Cardiac fibroblast (primary cell): ENCODE results near the gene H2BW2.
A peak's percentile ranks its signal among the peaks of the same experiment; 100 is the strongest.
"Not testable (repeated sequence)": the region's sequence is repeated elsewhere in the genome, so short reads cannot be mapped to it uniquely, and the experiment has no call there.

Experiments used
- DNase-seq, 2 donors: peaks; one replicate each; pipeline versions ENCODE4 v3.0.0 to v3.0.0-alpha.2; 2010; ENCODE audit warnings: low read depth in 2 of 2
- H3K4me3 ChIP-seq, 2 donors: replicated peaks in 1 of 2; 1 replicate in 1 of 2; 2 replicates in 1 of 2; pipeline ENCODE4 v1.5.1; 2011; ENCODE audit warnings: low read depth in 2 of 2, low read length in 2 of 2, mild to moderate bottlenecking in 2 of 2, moderate library complexity in 1 of 2
- TF ChIP-seq, protein P1 (sequence below): IDR thresholded peaks from one replicate; pipeline ENCODE4 v1.5.1; 2011; ENCODE audit warnings: low read depth, mild to moderate bottlenecking, low read length, inconsistent platforms

The H2BW2 gene

DNA sequence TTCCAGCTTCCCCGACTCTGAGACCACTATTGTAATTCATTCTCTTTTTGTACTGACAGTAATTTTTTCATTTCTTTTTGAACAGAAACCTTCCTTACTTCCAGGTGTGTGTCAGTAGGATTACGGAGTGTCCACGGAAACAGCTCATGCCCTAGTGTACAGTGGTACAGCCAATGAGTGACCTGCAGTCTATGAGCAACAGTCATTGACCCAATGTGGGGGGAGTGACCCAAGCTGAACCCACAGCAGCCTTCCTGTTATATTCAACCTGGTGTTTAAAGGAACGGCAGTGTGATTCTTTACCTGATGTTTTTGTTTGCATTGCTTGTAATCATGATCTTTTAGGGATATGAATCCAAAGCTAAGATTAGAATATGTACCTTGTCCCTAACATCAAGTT, 1.2 kb downstream of the H2BW2 start:
- H3K4me3 ChIP-seq, result no peak overlapping the region
- TF ChIP-seq, protein P1, sequence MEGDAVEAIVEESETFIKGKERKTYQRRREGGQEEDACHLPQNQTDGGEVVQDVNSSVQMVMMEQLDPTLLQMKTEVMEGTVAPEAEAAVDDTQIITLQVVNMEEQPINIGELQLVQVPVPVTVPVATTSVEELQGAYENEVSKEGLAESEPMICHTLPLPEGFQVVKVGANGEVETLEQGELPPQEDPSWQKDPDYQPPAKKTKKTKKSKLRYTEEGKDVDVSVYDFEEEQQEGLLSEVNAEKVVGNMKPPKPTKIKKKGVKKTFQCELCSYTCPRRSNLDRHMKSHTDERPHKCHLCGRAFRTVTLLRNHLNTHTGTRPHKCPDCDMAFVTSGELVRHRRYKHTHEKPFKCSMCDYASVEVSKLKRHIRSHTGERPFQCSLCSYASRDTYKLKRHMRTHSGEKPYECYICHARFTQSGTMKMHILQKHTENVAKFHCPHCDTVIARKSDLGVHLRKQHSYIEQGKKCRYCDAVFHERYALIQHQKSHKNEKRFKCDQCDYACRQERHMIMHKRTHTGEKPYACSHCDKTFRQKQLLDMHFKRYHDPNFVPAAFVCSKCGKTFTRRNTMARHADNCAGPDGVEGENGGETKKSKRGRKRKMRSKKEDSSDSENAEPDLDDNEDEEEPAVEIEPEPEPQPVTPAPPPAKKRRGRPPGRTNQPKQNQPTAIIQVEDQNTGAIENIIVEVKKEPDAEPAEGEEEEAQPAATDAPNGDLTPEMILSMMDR, result no peak
- DNase-seq, result no peak

DNA sequence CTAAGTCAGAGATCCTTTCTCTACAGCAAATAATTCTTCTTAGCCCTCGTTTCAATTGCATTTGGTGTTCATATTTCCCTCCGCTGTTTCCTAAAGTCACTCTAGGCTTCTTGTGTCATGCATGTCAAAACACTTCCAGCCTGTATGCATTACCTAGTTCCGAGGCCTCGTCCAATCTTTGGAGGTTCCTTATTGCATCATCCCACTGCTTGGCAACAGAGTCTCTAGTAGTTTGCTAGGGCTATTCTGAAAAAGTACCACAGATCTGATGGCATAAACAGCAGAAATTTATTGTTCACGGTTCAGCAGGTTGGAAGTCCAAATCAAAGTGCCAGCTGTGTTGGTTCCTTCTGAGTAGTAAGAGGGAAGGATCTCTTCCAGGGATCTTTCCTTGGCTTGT, 5.9 kb downstream of the H2BW2 start:
- H3K4me3 ChIP-seq, result no peak overlapping the region
- DNase-seq, result no peak
- TF ChIP-seq, protein P1, result no peak

DNA sequence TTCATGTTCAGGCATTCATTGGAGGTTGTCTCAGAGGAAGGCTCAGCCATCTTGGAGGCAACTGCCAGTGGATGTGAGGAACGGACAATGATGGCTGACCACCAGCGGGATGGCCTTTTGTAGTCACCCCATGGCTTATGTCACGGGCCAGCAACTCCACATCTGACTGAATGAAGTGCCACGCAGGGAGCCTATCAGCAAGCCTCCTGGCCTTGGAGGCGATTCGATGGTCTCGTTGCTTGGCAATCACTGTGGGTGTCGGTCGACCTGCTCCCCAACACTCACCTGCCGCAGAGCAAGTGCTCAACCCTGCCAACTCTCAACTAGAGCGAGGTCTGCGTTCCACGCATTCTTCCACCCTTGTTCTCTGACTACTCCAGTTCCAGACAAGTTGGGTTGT, 7.4 kb downstream of the H2BW2 start:
- H3K4me3 ChIP-seq, result no peak overlapping the region
- TF ChIP-seq, protein P1, result no peak
- DNase-seq, result no peak

DNA sequence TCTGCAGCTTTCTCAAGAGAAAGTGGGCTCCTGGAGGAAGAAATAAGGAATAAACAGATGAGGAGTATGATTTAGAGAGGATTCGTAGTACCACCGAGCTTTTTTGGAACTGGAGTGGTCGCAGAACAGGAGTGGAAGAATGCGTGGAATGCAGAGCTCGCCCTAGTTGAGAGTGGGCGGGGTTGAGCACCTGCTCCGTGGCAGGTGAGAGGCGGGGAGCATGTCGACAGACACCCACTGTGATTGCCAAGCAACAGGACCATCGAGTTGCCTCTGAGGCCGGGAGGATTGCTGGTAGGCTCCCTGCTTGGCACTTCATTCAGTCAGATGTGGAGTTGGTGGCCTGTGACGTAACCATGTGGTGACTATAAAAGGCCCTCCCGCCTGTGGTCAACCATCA, 15.2 kb downstream of the H2BW2 start:
- H3K4me3 ChIP-seq, DNase-seq: not testable (repeated sequence)

DNA sequence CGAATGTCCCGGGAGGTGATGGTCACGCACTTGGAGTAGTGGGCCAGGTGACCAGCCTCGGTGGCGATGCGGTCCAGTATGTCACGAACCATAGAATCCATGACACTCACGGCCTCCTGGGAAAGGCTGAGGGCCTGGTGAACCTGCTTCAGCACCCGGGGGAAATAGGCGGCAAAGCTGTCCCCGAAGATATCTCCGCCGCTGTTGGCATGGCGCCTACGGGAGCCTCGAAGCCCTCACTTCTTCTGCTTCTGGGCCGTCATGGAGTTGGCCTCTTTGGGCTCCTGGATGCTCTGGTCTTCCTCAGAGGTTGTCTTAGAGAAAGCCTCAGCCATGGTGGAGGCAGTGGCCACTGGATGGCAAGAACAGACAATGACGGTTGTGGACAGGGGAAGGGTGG, 22.9 kb downstream of the H2BW2 start:
- DNase-seq, H3K4me3 ChIP-seq: not testable (repeated sequence)

DNA sequence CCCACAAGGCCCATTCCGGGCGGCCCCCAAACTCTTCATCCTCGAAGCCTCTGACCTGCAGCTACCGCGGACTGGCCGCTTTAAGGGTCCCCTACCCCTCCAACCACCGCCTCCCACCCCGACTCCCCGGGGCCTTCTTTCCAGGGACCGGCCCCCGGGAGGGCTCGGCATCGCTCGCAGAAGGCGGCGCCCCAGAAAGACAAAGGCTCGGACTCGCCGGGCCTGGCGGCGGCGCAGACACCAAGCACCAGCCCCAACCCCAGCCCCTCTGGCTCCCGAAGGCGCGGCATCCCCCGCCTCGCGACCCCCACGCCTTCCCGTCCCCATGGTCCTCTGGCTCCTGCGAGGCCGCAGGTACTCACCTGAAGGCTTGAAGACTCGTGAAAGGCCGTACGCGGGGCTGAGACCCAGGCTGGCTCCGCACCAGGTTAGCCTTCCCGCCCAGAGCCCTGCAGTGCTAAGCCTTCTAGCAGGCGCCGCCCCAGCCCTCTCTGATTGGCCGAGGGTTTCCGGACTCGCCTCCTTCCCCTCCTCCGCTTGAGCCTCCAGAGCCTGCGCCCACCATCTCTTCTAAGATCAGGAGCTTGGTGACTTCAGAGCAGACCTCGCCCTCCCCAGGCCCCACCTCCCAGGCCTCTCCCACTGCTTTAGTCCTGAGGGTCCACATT, 36.2 kb downstream of the H2BW2 start, which contains the start of gene TMSB15C:
Gene TMSB15C (minus strand): TSS at position 459 of the 668 bp plus-strand sequence.
- not testable (repeated sequence) for DNase-seq, H3K4me3 ChIP-seq

DNA sequence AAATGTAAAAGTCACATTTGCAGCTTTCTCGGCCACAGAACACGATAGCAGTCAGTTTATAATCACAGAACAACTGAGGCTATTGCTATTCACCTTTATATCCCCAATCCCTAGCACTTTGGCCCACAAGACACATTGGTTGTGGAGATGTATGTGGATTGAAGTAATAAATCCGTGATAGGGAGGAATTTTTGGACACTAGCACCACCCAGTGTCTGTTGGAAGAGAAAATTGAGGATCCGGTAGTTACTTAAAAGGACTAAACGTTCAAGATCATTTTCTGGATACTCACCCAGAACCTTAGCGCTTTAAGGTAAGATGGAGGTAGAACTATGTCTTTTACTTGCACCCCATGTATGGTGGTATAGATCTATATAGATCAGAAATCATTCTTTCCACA, 38.1 kb downstream of the H2BW2 start:
- DNase-seq, result not testable (repeated sequence)

DNA sequence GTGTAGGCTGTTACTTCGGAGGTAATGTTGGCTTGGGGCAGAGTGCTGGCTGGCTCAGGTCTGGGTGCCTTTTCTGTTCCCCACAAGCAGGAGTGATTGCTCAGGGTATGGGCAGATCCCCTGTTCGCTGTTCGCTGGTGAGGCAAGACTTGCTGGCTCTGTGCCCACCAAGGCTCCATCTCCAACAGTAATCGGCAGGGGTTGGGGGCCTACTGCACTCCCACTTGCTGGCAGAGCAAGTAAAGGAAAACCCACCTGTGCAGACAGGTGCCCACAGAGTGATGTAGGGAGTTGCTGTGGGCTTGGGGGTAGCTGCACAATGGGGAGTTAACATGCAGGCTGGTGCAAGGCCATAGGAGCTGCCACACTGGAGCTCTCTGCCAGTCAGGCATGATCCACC, 44.3 kb downstream of the H2BW2 start:
- TF ChIP-seq, protein P1, result no peak
- no peak for DNase-seq
- H3K4me3 ChIP-seq, result no peak overlapping the region

More for the DNA sequence above, 38.1 kb downstream of the H2BW2 start:
- H3K4me3 ChIP-seq, result not testable (repeated sequence)

DNA sequence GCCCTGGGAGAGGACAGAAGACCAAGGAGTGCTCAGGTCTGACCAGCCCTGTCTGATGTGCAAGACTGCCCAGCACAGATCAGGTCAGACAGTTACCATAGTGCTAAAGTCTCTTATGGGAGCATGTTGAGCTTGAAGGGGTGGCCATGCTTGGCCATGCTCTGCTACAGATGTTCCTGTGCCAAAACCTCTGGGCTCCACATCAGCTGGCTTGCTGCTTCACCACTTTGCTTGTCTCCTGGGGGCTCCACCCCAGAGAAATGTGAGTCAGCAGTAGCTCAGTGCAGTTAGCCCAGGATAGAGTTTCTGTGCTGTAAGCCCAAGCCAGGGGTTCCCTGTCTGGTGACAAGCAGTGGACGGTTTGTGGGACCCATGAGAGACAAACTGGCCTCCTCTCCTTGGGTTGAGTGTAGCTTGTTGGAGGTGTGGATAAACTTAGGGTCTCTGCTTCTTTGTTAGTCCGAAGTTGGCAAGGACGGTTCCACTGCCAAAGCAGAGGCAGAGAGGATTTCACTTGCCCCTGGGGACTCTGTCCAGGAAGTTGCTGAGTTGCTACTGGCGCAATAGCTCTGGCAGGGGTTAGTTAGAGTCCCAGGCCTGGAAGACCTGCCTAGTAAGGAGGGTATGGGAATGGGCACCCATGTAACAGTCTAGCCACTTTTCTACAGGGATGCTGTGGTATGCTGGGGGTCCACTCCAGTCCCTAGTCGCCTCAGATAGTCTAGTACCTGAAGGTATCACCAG, 45.0 kb downstream of the H2BW2 start:
- peak in 1 of 2 donors; percentile 52 for DNase-seq
- TF ChIP-seq, protein P1, result no peak
- no peak overlapping the region for H3K4me3 ChIP-seq
